Measurements from ENCODE around the gene TMEM201. TPM values are rescaled to one million over a fixed set of nuclear protein-coding genes. Genes with fewer than 3 reads are reported as not detected.

Gene TMEM201
- total and polyA plus RNA-seq, 2 of the 13 experiments (the other 11 are each of a cell fraction or from before 2014, with no cell fraction given): 1.5 to 8.2 TPM

GRCh38 chr1:9549955-9550546 is 38.7 kb upstream of the TMEM201 start (continued):
- TF ChIP-seq, protein P1, sequence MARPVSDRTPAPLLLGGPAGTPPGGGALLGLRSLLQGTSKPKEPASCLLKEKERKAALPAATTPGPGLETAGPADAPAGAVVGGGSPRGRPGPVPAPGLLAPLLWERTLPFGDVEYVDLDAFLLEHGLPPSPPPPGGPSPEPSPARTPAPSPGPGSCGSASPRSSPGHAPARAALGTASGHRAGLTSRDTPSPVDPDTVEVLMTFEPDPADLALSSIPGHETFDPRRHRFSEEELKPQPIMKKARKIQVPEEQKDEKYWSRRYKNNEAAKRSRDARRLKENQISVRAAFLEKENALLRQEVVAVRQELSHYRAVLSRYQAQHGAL (CRISPR knock-in tag; IDR thresholded peaks at IDR 0.05; ENCODE audit: not compliant biosample characterization): no peak
- TF ChIP-seq ZNF792 (CRISPR knock-in tag; IDR thresholded peaks at IDR 0.05): peak; percentile 69
- 0 out of 2 replicates have a peak, but pooled peaks have one; percentile 48 for TF ChIP-seq ZNF124 (CRISPR knock-in tag; IDR thresholded peaks at IDR 0.05)
- TF ChIP-seq CEBPG (CRISPR knock-in tag; IDR thresholded peaks at IDR 0.05): peak; percentile 90
- TF ChIP-seq TARDBP (CRISPR knock-in tag; IDR thresholded peaks at IDR 0.05): peak; percentile 88
- TF ChIP-seq, protein P2, sequence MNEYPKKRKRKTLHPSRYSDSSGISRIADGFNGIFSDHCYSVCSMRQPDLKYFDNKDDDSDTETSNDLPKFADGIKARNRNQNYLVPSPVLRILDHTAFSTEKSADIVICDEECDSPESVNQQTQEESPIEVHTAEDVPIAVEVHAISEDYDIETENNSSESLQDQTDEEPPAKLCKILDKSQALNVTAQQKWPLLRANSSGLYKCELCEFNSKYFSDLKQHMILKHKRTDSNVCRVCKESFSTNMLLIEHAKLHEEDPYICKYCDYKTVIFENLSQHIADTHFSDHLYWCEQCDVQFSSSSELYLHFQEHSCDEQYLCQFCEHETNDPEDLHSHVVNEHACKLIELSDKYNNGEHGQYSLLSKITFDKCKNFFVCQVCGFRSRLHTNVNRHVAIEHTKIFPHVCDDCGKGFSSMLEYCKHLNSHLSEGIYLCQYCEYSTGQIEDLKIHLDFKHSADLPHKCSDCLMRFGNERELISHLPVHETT (CRISPR knock-in tag; conservative IDR thresholded peaks at IDR 0.05): peak; percentile 56; the same call in 1 of the 2 replicates
- 0 out of 2 replicates have a peak, but pooled peaks have one; percentile 36 for TF ChIP-seq ZBTB37 (CRISPR knock-in tag; IDR thresholded peaks at IDR 0.05)
- TF ChIP-seq, protein P3, sequence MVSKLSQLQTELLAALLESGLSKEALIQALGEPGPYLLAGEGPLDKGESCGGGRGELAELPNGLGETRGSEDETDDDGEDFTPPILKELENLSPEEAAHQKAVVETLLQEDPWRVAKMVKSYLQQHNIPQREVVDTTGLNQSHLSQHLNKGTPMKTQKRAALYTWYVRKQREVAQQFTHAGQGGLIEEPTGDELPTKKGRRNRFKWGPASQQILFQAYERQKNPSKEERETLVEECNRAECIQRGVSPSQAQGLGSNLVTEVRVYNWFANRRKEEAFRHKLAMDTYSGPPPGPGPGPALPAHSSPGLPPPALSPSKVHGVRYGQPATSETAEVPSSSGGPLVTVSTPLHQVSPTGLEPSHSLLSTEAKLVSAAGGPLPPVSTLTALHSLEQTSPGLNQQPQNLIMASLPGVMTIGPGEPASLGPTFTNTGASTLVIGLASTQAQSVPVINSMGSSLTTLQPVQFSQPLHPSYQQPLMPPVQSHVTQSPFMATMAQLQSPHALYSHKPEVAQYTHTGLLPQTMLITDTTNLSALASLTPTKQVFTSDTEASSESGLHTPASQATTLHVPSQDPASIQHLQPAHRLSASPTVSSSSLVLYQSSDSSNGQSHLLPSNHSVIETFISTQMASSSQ (IDR thresholded peaks at IDR 0.05; ENCODE audit: low read depth): peak; percentile 72
- TF ChIP-seq, protein P3 (CRISPR knock-in tag; IDR thresholded peaks at IDR 0.05; ENCODE audit: borderline replicate concordance): peak; percentile 80; the same call in 1 of the 2 replicates
- no peak; the same call in 1 of the 2 replicates for TF ChIP-seq KDM4B (CRISPR knock-in tag; IDR thresholded peaks at IDR 0.05)
- TF ChIP-seq ISL2 (CRISPR knock-in tag; IDR thresholded peaks at IDR 0.05): peak; percentile 98
- peak; percentile 82 for TF ChIP-seq GATA4 (IDR thresholded peaks at IDR 0.05; ENCODE audit: borderline replicate concordance, low read depth)
- TF ChIP-seq MED13 (CRISPR knock-in tag; IDR thresholded peaks at IDR 0.05): peak; percentile 85
- TF ChIP-seq TRIM24 (CRISPR knock-in tag; IDR thresholded peaks at IDR 0.05): no peak
- peak; percentile 89 for TF ChIP-seq DPF2 (CRISPR knock-in tag; IDR thresholded peaks at IDR 0.05; ENCODE audit: borderline replicate concordance, low read depth)
- peak; percentile 98 for TF ChIP-seq NCOA2 (CRISPR knock-in tag; IDR thresholded peaks at IDR 0.05)
- TF ChIP-seq ASH2L (IDR thresholded peaks at IDR 0.05; ENCODE audit: insufficient read length, low read depth, low read length): peak; percentile 81
- TF ChIP-seq, protein P4, sequence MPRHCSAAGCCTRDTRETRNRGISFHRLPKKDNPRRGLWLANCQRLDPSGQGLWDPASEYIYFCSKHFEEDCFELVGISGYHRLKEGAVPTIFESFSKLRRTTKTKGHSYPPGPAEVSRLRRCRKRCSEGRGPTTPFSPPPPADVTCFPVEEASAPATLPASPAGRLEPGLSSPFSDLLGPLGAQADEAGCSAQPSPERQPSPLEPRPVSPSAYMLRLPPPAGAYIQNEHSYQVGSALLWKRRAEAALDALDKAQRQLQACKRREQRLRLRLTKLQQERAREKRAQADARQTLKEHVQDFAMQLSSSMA (CRISPR knock-in tag; IDR thresholded peaks at IDR 0.05): no peak
- 0 out of 2 replicates have a peak, but pooled peaks have one; percentile 21 for TF ChIP-seq ZNF121 (CRISPR knock-in tag; IDR thresholded peaks at IDR 0.05)
- TF ChIP-seq CBFB (CRISPR knock-in tag; IDR thresholded peaks at IDR 0.05): peak; percentile 41; the same call in 1 of the 2 replicates
- TF ChIP-seq ZNF382 (CRISPR knock-in tag; IDR thresholded peaks at IDR 0.05; ENCODE audit: borderline replicate concordance): no peak
- no peak for TF ChIP-seq ZNF468 (CRISPR knock-in tag; IDR thresholded peaks at IDR 0.05)
- peak; percentile 95 for TF ChIP-seq ARNTL (CRISPR knock-in tag; IDR thresholded peaks at IDR 0.05)
